SK-N-MC (cell line): ENCODE data around the gene AFF3.

Source experiments
- EZH2 ChIP-seq: fragments of 200-600 bp; sonication (generic); IDR thresholded peaks from one replicate; pipeline ENCODE4 v1.6.1; 2017; ENCODE audit warnings: antibody characterized with exemption
- POLR2AphosphoS5 ChIP-seq: IDR thresholded peaks from 2 replicates; pipeline ENCODE4 v1.6.1; 2012; ENCODE audit warnings: mild to moderate bottlenecking, low read depth, low read length, borderline replicate concordance

DNA sequence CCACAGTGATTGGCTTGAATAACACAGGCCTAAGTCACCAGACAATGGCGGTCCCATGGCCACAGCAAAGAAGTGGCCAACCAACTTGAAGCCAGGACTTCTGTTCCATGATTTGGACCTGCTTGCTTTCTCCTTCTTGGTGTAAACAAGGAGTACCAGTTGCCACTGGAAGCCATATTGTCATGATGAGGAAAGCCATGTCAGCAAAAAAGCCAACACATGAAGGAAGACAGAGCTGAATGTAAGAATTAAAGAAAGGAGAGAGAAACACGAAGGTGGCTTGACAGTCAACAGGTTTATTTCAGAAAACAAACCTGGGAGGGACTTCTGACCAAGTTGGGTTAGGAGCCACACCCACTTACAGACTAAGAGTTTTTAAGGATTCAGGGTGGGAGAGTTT, 620.2 kb downstream of the AFF3 start:
- TF ChIP-seq EZH2 (no peak), POLR2AphosphoS5 (no peak)
